CD4-positive, alpha-beta T cell treated with Interleukin-2 at 100 ng/mL for 4 hours (primary cell): Measurements from ENCODE around the gene ATP1B4.
A peak's percentile ranks its signal among the peaks of the same experiment; 100 is the strongest.

Source experiments
- DNase-seq: peaks from one replicate; pipeline ENCODE4 v3.0.0-alpha.2; 2020; ENCODE audit warnings: low spot score

ATP1B4 gene

GRCh38 chrX:120377179-120377578 lies 15.3 kb downstream of the ATP1B4 start:
- DNase-seq, result no peak

- DNase-seq, result no peak
These were observed 15.8 kb downstream of the ATP1B4 start for GRCh38 chrX:120377715-120378114.

- no peak for DNase-seq
These were observed 16.7 kb downstream of the ATP1B4 start for GRCh38 chrX:120378570-120378969.

GRCh38 chrX:120379937-120380681 lies 18.2 kb downstream of the ATP1B4 start:
- DNase-seq, result no peak

- peak; percentile 38 for DNase-seq
These were observed 18.8 kb downstream of the ATP1B4 start for GRCh38 chrX:120380699-120381098.

GRCh38 chrX:120401301-120401700 lies 39.4 kb downstream of the ATP1B4 start:
- no peak for DNase-seq

- DNase-seq, result no peak
These were observed 40.5 kb downstream of the ATP1B4 start for GRCh38 chrX:120402369-120402768.

- DNase-seq, result no peak
These were observed 44.7 kb downstream of the ATP1B4 start for GRCh38 chrX:120406638-120407037.

- DNase-seq, result no peak
These were observed 46.3 kb downstream of the ATP1B4 start for GRCh38 chrX:120408168-120408567.

- DNase-seq, result peak; percentile 15
These were observed 57.6 kb downstream of the ATP1B4 start for GRCh38 chrX:120419463-120419862.

- DNase-seq, result no peak
These were observed 64.7 kb downstream of the ATP1B4 start for GRCh38 chrX:120426599-120426998.

- DNase-seq, result no peak
These were observed 66.4 kb downstream of the ATP1B4 start for GRCh38 chrX:120428309-120428708.

GRCh38 chrX:120429776-120430540 lies 68.1 kb downstream of the ATP1B4 start:
- no peak for DNase-seq
